Astrocyte (in vitro differentiated cells and primary cell): ENCODE measurements around the gene HAND1.

Source experiments
- EZH2 ChIP-seq: IDR thresholded peaks from 2 replicates; pipeline ENCODE4 v1.6.1; 2012; ENCODE audit warnings: mild to moderate bottlenecking, low read length, inconsistent platforms; ENCODE audit not compliant: insufficient read depth
- TF ChIP-seq, protein P1 (sequence below): IDR thresholded peaks from 2 replicates; pipeline ENCODE4 v1.5.1; 2011; ENCODE audit warnings: low read depth, mild to moderate bottlenecking, inconsistent platforms, low read length, moderate library complexity; ENCODE audit not compliant: insufficient read depth

DNA sequence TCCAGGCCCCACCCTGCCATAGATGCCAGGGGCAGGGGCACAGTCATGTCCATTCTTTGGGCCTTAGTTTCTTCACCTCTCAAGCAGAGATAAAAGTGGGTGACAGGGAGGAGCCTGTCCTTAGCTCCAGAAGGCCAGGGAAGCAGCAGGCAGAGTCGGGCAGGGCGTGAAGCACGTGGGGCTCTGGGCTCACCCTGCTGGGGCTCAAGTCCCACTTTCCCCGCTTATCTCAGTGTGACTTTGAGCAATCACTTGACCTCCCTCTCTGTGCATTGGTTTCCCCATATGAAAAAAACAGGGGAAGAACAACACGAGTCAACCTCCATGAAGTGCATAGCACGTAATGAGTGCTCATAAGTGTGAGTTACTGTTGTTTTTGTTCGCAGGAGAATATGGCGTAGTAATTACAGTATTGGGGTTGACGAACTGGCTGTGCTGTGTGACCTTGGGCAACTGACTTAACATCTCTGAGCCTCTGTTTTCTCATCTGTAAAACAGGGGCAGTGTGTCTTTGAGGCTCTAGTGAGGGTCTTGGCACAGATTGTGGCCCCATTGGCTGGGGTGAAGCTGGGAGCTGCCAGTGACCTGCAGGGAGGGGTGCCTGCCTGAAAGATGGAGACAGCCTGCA lies 39.9 kb upstream of the HAND1 start:
- TF ChIP-seq, protein P1, sequence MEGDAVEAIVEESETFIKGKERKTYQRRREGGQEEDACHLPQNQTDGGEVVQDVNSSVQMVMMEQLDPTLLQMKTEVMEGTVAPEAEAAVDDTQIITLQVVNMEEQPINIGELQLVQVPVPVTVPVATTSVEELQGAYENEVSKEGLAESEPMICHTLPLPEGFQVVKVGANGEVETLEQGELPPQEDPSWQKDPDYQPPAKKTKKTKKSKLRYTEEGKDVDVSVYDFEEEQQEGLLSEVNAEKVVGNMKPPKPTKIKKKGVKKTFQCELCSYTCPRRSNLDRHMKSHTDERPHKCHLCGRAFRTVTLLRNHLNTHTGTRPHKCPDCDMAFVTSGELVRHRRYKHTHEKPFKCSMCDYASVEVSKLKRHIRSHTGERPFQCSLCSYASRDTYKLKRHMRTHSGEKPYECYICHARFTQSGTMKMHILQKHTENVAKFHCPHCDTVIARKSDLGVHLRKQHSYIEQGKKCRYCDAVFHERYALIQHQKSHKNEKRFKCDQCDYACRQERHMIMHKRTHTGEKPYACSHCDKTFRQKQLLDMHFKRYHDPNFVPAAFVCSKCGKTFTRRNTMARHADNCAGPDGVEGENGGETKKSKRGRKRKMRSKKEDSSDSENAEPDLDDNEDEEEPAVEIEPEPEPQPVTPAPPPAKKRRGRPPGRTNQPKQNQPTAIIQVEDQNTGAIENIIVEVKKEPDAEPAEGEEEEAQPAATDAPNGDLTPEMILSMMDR: no peak
- TF ChIP-seq EZH2: no peak
